Bronchial epithelial cell (primary cell): ENCODE data around the gene FBXO31. TPM values are rescaled to one million over a fixed set of nuclear protein-coding genes. Genes with fewer than 3 reads are reported as not detected.

ENCODE experiments used
- DNase-seq: peaks from one replicate; pipeline ENCODE4 v3.0.0-alpha.2; 2010; ENCODE audit warnings: low read depth
- FAIRE-seq: peaks from 2 replicates; lab custom pipeline; 2011; peaks lifted over from hg19 to GRCh38; lab: Jason Lieb, UNC
- H3K27me3 ChIP-seq: 2 replicates; pipeline ENCODE4 v1.5.1; 2011; ENCODE audit warnings: low read length; ENCODE audit not compliant: control insufficient read depth, insufficient read depth
- H3K36me3 ChIP-seq: 2 replicates; pipeline ENCODE4 v1.5.1; 2011; ENCODE audit warnings: low read length; ENCODE audit not compliant: control insufficient read depth, insufficient read depth
- H3K4me3 ChIP-seq: 2 replicates; pipeline ENCODE4 v1.5.1; 2011; ENCODE audit warnings: mild to moderate bottlenecking, low read depth, low read length, control low read depth
- total RNA-seq: library from RNA; depleted of rRNA; stranded (reverse); fragments of >200 nt; gene quantifications from 2 replicates; pipeline ENCODE4 v1.2.1, GENCODE V29; 2014
- TF ChIP-seq, protein P1 (sequence below): IDR thresholded peaks from 2 replicates; pipeline ENCODE4 v1.5.1; 2011; ENCODE audit warnings: mild to moderate bottlenecking, moderate library complexity, low read length, control low read depth, inconsistent platforms; ENCODE audit not compliant: insufficient read depth, severe bottlenecking

Gene FBXO31
- total RNA-seq, 1 donor from 2014 or later: 24.7 TPM

DNA sequence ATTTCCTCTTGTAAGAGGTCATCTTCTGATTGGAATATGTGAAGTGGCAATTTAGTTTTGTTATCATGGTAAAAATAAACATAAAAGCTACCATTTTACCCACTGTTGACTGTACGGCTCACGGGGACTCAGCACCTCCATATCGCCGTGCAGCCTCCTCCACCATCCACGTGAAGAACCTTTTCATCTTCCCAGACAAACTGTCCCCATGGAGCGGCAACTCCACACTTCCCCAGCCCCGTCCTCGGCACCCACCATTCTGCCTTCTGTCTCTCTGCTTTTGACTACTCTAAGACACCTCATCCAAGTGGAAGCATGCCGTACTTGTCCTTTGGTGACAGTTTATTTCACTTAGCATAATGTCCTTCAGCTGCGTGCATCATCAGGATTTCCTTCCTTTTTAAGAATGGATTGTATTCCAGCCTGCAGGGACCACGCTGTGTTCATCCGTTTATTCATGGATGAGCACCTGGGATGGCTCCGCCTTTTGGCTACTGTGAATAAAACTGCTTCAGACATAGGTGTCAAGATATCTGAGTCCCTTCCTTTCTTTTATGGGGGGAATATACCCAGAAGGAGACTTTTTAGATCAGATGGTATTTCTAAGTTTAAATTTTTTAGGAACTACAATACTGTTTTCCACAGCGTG, 14.3 kb downstream of the FBXO31 start:
- Histone ChIP-seq H3K36me3 (peaks cover 7% of the 10 kb centered on the region), H3K4me3 (no peak overlapping the region), H3K27me3 (no peaks in the 10 kb centered on the region)
- TF ChIP-seq, protein P1, sequence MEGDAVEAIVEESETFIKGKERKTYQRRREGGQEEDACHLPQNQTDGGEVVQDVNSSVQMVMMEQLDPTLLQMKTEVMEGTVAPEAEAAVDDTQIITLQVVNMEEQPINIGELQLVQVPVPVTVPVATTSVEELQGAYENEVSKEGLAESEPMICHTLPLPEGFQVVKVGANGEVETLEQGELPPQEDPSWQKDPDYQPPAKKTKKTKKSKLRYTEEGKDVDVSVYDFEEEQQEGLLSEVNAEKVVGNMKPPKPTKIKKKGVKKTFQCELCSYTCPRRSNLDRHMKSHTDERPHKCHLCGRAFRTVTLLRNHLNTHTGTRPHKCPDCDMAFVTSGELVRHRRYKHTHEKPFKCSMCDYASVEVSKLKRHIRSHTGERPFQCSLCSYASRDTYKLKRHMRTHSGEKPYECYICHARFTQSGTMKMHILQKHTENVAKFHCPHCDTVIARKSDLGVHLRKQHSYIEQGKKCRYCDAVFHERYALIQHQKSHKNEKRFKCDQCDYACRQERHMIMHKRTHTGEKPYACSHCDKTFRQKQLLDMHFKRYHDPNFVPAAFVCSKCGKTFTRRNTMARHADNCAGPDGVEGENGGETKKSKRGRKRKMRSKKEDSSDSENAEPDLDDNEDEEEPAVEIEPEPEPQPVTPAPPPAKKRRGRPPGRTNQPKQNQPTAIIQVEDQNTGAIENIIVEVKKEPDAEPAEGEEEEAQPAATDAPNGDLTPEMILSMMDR: no peak
- FAIRE-seq: no peak
- no peak for DNase-seq

DNA sequence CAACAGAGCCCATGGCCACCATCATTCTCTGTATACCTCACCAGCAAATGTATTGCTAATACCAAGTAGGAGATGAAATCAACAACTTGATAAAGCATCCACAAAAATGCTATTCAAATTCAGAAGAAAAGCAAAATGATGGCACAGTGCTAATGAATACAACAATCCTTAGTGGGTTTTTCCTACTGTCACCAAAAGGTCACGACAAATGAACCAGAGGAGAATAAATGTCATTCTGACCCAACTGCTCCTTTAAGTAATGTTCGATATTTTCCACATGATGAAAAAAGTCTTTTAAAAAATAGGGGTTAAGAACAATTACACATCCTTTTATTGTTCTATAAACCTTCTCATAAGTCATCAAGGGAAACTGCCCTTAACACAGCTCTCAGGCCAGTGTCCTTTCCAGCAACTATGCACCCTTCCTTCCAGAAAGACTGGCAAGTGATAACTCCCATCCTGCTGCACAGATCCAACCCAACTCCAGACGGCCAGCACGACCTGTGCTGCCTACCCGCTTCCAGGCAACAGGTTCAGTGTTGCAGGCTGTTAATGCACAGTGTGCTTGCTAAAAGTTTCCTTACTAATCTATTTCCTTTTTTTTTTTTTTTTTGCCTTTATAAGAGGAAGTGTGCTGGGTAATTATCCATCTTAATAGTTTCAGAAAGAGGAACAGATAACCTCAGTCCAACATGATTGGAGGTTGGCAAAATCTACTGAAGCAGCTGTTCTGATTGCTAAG, 15.4 kb downstream of the FBXO31 start:
- Histone ChIP-seq H3K27me3 (no peaks in the 10 kb centered on the region), H3K36me3 (peaks cover 9% of the 10 kb centered on the region), H3K4me3 (no peak overlapping the region)
- TF ChIP-seq, protein P1: no peak
- FAIRE-seq (no peak), DNase-seq (no peak)

DNA sequence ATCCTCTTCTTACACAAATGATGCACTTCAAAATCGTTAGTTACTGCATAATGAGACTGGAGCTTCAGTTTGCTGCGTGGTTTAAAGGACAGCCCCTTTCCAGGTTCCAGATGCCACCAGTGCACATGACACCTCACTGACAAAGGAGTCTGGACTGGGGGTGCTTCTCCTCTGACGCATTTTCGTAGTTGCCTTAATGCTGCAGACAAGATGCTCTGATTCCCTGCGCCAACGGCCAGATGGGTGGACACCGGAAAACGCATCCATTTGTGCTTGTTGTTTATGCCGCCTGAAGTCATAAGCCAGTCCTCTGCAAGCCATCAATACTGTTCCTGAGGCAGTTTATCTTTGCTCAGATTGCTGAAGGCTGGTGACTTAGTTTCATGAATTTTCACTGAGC, 16.0 kb downstream of the FBXO31 start:
- FAIRE-seq (no peak), DNase-seq (no peak)
- H3K36me3 ChIP-seq: peaks cover 9% of the 10 kb centered on the region
- TF ChIP-seq, protein P1: no peak
- H3K27me3 ChIP-seq: no peaks in the 10 kb centered on the region
- no peak overlapping the region for H3K4me3 ChIP-seq

GRCh38 chr16:87366930-87367329, 16.6 kb downstream of the FBXO31 start:
- no peak for FAIRE-seq

DNA sequence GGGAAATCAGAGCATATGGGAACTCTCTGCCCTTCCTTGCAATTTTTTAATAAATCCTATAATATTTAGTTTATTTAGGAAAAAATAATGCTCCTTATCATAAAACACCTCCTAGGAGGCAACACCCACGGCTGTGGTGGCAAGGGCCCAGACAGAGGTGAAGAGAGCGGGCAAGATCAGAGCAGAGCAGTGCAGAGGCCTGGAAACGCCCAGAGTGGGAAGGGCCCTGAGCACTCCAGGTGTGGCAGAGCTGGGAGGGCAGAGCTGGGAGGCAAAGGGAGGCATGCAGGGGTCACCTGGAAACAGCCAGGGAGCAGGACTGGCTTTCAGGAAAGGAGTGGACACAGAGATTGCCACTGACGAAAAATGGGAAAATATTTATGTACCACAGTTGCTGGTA, 17.3 kb downstream of the FBXO31 start:
- DNase-seq: no peak
- FAIRE-seq: no peak
- Histone ChIP-seq H3K27me3 (no peaks in the 10 kb centered on the region), H3K4me3 (no peak overlapping the region), H3K36me3 (peaks cover 15% of the 10 kb centered on the region)
- TF ChIP-seq, protein P1: no peak

More at GRCh38 chr16:87366930-87367329, 16.6 kb downstream of the FBXO31 start:
- no peak for DNase-seq
- TF ChIP-seq, protein P1: no peak
- no peak overlapping the region for H3K4me3 ChIP-seq
- H3K36me3 ChIP-seq: peaks cover 11% of the 10 kb centered on the region
- no peaks in the 10 kb centered on the region for H3K27me3 ChIP-seq
